ENCODE data around the gene PPP2R5D. TPM values are rescaled to one million over a fixed set of nuclear protein-coding genes. Genes with fewer than 3 reads are reported as not detected.
A peak's percentile ranks its signal among the peaks of the same experiment; 100 is the strongest.

The PPP2R5D gene
- total and polyA plus RNA-seq, 2 of the 8 experiments (the other 6 are each of a cell fraction or from before 2014, with no cell fraction given) = 52.1 to 55.7 TPM

GRCh38 chr6:42984001-42984923, at the start of gene PPP2R5D (continued):
- TF ChIP-seq, protein P1, sequence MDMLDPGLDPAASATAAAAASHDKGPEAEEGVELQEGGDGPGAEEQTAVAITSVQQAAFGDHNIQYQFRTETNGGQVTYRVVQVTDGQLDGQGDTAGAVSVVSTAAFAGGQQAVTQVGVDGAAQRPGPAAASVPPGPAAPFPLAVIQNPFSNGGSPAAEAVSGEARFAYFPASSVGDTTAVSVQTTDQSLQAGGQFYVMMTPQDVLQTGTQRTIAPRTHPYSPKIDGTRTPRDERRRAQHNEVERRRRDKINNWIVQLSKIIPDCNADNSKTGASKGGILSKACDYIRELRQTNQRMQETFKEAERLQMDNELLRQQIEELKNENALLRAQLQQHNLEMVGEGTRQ (IDR thresholded peaks at IDR 0.05; ENCODE audit: low read length) = no peak
- TF ChIP-seq CREB1 (IDR thresholded peaks at IDR 0.05) = peak; percentile 59; the same call in 1 of the 2 replicates
- no peak for TF ChIP-seq CBX8 (IDR thresholded peaks at IDR 0.05; ENCODE audit: borderline replicate concordance, low read depth, low read length)
- no peak for TF ChIP-seq BRCA1 (IDR thresholded peaks at IDR 0.05; ENCODE audit: low read depth, low read length)
- peak; percentile 69 for TF ChIP-seq KDM4A (IDR thresholded peaks at IDR 0.05; ENCODE audit: low read depth, low read length, severe bottlenecking)
- peak; percentile 40; the same call in 1 of the 2 replicates for TF ChIP-seq ATF2 (IDR thresholded peaks at IDR 0.05; ENCODE audit: low read length)
- TF ChIP-seq, protein P2, sequence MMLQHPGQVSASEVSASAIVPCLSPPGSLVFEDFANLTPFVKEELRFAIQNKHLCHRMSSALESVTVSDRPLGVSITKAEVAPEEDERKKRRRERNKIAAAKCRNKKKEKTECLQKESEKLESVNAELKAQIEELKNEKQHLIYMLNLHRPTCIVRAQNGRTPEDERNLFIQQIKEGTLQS (IDR thresholded peaks at IDR 0.05; ENCODE audit: insufficient read depth, low read depth, low read length) = no peak
- 0 out of 2 replicates have a peak, but pooled peaks have one; percentile 54 for TF ChIP-seq EGR1 (IDR thresholded peaks at IDR 0.05; ENCODE audit: borderline replicate concordance, low read depth, low read length)

Data from H1 (cell line).